ENCODE results near the gene OPTC. TPM values are rescaled to one million over a fixed set of nuclear protein-coding genes. Genes with fewer than 3 reads are reported as not detected.
A peak's percentile ranks its signal among the peaks of the same experiment; 100 is the strongest.

OPTC gene
- total RNA-seq, 2 donors from 2014 or later, result 0.26 to 0.42 TPM

- Mint-ChIP-seq H3K4me1 (peaks cover 56% of the 10 kb centered on the region), H3K4me3 (peak overlapping the region; percentile 40), H3K9me3 (no peaks in the 10 kb centered on the region), H3K27me3 (ENCODE audit: insufficient read depth) (peaks cover 32% of the 10 kb centered on the region), H3K36me3 (ENCODE audit: low read depth) (no peaks in the 10 kb centered on the region), H3K27ac (peak overlapping the region; percentile 1)
- Histone ChIP-seq H3K4me3 (ENCODE audit: low read length) (no peak overlapping the region), H3K27me3 (ENCODE audit: control insufficient read depth, insufficient read depth, low read length, poor library complexity, severe bottlenecking) (peaks cover 12% of the 10 kb centered on the region), H3K9ac (ENCODE audit: extremely low read depth, low read length, poor library complexity, severe bottlenecking) (no peak overlapping the region), H3K36me3 (ENCODE audit: control insufficient read depth, insufficient read depth, low read length) (no peaks in the 10 kb centered on the region), H3K27ac (ENCODE audit: low read depth, low read length) (peak overlapping the region; percentile 15), H3K4me1 (ENCODE audit: control insufficient read depth, insufficient read depth, low read length) (peaks cover 17% of the 10 kb centered on the region), H3K9me3 (ENCODE audit: control insufficient read depth, low read length) (no peaks in the 10 kb centered on the region)
- DNase-seq, result peak; percentile 72
- no peak for TF ChIP-seq CTCF (conservative IDR thresholded peaks at IDR 0.05)
- WGBS, 2 experiments (ENCODE audit: insufficient coverage in 1 of 2, insufficient read length in 1 of 2), result 69 to 77% methylated on average over 7 to 10 of the region's 10 CpGs
Observed at GRCh38 chr1:203512848-203513584, 19.1 kb downstream of the OPTC start.

GRCh38 chr1:203513585-203514031, 19.7 kb downstream of the OPTC start:
- peak overlapping the region; percentile 1 for H3K27ac Mint-ChIP-seq
- peaks cover 35% of the 10 kb centered on the region for H3K27me3 Mint-ChIP-seq (ENCODE audit: insufficient read depth)
- Histone ChIP-seq H3K9me3 (ENCODE audit: control insufficient read depth, low read length) (no peaks in the 10 kb centered on the region), H3K4me3 (ENCODE audit: low read length) (no peak overlapping the region), H3K27ac (ENCODE audit: low read depth, low read length) (peak overlapping the region; percentile 9), H3K36me3 (ENCODE audit: control insufficient read depth, insufficient read depth, low read length) (no peaks in the 10 kb centered on the region), H3K9ac (ENCODE audit: extremely low read depth, low read length, poor library complexity, severe bottlenecking) (no peak overlapping the region), H3K4me1 (ENCODE audit: control insufficient read depth, insufficient read depth, low read length) (peaks cover 17% of the 10 kb centered on the region), H3K27me3 (ENCODE audit: control insufficient read depth, insufficient read depth, low read length, poor library complexity, severe bottlenecking) (peaks cover 12% of the 10 kb centered on the region)
- peak; percentile 56 for DNase-seq
- H3K4me3 Mint-ChIP-seq, result peak overlapping the region; percentile 40
- peaks cover 55% of the 10 kb centered on the region for H3K4me1 Mint-ChIP-seq
- H3K36me3 Mint-ChIP-seq (ENCODE audit: low read depth), result no peaks in the 10 kb centered on the region
- WGBS, 2 experiments (ENCODE audit: insufficient coverage in 1 of 2, insufficient read length in 1 of 2), result 48 to 64% methylated on average over 4 to 9 of the region's 9 CpGs
- H3K9me3 Mint-ChIP-seq, result no peaks in the 10 kb centered on the region
- no peak for TF ChIP-seq CTCF (conservative IDR thresholded peaks at IDR 0.05)

- Histone ChIP-seq H3K4me3 (ENCODE audit: low read length) (no peak overlapping the region), H3K36me3 (ENCODE audit: control insufficient read depth, insufficient read depth, low read length) (no peaks in the 10 kb centered on the region), H3K4me1 (ENCODE audit: control insufficient read depth, insufficient read depth, low read length) (peaks cover 21% of the 10 kb centered on the region), H3K9ac (ENCODE audit: extremely low read depth, low read length, poor library complexity, severe bottlenecking) (no peak overlapping the region), H3K9me3 (ENCODE audit: control insufficient read depth, low read length) (no peaks in the 10 kb centered on the region), H3K27ac (ENCODE audit: low read depth, low read length) (peak overlapping the region; percentile 95), H3K27me3 (ENCODE audit: control insufficient read depth, insufficient read depth, low read length, poor library complexity, severe bottlenecking) (peaks cover 12% of the 10 kb centered on the region)
- Mint-ChIP-seq H3K27ac (no peak overlapping the region), H3K9me3 (no peaks in the 10 kb centered on the region), H3K27me3 (ENCODE audit: insufficient read depth) (peaks cover 51% of the 10 kb centered on the region), H3K36me3 (ENCODE audit: low read depth) (no peaks in the 10 kb centered on the region), H3K4me3 (no peak overlapping the region), H3K4me1 (peaks cover 63% of the 10 kb centered on the region)
- no peak for TF ChIP-seq CTCF (conservative IDR thresholded peaks at IDR 0.05)
- WGBS, 2 experiments (ENCODE audit: insufficient coverage in 1 of 2, insufficient read length in 1 of 2), result 76 to 93% methylated on average over 5 to 9 of the region's 9 CpGs
- DNase-seq, result peak; percentile 44
Observed at GRCh38 chr1:203516184-203516583, 22.2 kb downstream of the OPTC start.
